GM12874 (cell line): Measurements from ENCODE around the gene MIOS.

Source experiments
- TF ChIP-seq, protein P1 (sequence below): IDR thresholded peaks from 2 replicates; pipeline ENCODE4 v1.5.1; 2011; ENCODE audit warnings: low read depth, mild to moderate bottlenecking, control low read depth, low read length, moderate library complexity; ENCODE audit not compliant: insufficient read depth

MIOS gene

GRCh38 chr7:7650682-7651206 lies 84.1 kb downstream of the MIOS start:
- TF ChIP-seq, protein P1, sequence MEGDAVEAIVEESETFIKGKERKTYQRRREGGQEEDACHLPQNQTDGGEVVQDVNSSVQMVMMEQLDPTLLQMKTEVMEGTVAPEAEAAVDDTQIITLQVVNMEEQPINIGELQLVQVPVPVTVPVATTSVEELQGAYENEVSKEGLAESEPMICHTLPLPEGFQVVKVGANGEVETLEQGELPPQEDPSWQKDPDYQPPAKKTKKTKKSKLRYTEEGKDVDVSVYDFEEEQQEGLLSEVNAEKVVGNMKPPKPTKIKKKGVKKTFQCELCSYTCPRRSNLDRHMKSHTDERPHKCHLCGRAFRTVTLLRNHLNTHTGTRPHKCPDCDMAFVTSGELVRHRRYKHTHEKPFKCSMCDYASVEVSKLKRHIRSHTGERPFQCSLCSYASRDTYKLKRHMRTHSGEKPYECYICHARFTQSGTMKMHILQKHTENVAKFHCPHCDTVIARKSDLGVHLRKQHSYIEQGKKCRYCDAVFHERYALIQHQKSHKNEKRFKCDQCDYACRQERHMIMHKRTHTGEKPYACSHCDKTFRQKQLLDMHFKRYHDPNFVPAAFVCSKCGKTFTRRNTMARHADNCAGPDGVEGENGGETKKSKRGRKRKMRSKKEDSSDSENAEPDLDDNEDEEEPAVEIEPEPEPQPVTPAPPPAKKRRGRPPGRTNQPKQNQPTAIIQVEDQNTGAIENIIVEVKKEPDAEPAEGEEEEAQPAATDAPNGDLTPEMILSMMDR: no peak

DNA sequence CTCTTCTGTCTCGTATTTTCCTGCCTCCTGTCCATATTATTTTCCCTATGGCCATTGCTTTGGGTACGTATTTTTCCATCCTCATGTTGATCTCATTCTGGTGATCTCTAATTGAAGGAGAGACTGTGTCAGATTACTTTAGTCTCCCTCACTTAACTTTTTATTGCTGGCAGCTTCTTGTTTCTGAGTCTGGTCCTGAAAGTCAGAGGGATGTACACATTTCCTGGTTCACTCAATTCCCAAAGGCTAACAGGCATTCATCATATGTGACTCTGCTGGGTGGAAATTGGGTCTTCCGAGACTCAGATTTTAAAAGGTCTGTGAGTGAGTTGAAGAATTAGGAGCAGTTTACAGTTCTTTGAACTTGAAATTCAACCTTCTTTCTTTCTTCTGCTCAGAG lies 84.8 kb downstream of the MIOS start:
- TF ChIP-seq, protein P1: no peak

GRCh38 chr7:7652798-7653540 lies 86.3 kb downstream of the MIOS start:
- TF ChIP-seq, protein P1: no peak

- TF ChIP-seq, protein P1: peak; percentile 67
These were observed 87.0 kb downstream of the MIOS start for GRCh38 chr7:7653593-7654187.

DNA sequence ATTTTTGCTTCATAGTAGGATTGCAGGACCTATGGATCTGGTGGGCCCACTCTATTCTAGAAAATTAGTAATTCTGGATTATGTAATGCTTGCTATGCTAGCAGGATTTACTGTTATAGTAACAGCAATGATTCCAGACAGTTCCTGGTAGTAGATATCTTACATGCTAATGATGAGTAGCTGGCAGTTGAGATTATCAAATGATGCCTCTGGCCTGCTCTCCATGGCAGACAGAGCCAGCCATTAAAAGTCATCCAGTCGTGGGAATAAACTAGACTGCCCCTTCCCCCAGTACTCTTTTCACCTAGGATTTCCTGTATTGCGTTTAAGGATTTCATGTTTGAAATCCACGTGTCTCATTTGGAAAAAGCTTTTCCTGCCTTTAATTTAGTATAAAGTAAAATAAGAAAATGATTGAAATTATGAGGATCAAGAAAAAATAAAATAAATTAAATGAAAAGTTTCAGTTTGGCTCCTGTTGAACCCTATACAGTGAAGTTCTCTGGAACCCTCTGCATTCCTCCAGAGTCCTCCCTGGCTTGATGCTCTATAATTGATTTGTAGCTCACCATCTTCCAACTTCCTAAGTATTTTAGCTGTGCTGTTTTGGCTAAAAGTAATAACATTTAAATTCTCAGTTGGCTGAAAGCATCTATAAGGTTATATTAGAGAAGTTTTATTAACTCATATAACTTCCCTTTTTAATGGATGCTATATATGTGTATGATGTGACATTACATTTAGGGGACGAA lies 88.5 kb downstream of the MIOS start:
- TF ChIP-seq, protein P1: no peak
